HEK293 (cell line): Measurements from ENCODE around the gene IPO11.

Experiments used
- CTCF ChIA-PET: fragments of 350-600 bp; formaldehyde crosslinking; extraction: SDS; loops from one replicate; lab custom pipeline; 2021; ENCODE audit warnings: antibody characterized with exemption; lab: Yijun Ruan, JAX
- POLR2A ChIA-PET: fragments of 300-600 bp; formaldehyde crosslinking; extraction: SDS; loops from one replicate; lab custom pipeline; 2020; ENCODE audit warnings: antibody characterized with exemption, inconsistent platforms; lab: Yijun Ruan, JAX
- H3K27ac ChIP-seq: fragments of 200-500 bp; sonication (Bioruptor generic); 2 replicates; pipeline ENCODE4 v1.5.1; 2014; ENCODE audit warnings: low read depth, low read length, control low read depth, inconsistent platforms; ENCODE audit errors: extremely low read depth
- H3K36me3 ChIP-seq, 2 experiments: fragments of 200-500 bp in 1 of 2; sonication (Bioruptor generic) in 1 of 2; 1 replicate in 1 of 2; 2 replicates in 1 of 2; pipeline ENCODE4 v1.5.1; 2014 to 2017; ENCODE audit warnings: inconsistent platforms in 2 of 2, low read length in 2 of 2; ENCODE audit not compliant: control insufficient read depth in 2 of 2, insufficient read depth in 1 of 2
- H3K4me1 ChIP-seq: fragments of 200-500 bp; sonication (Bioruptor generic); 2 replicates; pipeline ENCODE4 v1.5.1; 2014; ENCODE audit warnings: mild to moderate bottlenecking, low read length, inconsistent platforms; ENCODE audit not compliant: control insufficient read depth, insufficient read depth
- H3K4me3 ChIP-seq: 2 replicates; pipeline ENCODE4 v1.5.1; 2011; ENCODE audit warnings: low read depth, mild to moderate bottlenecking, control low read depth, low read length, moderate library complexity
- H3K9me3 ChIP-seq: fragments of 200-500 bp; sonication (Bioruptor generic); 2 replicates; pipeline ENCODE4 v1.5.1; 2014; ENCODE audit warnings: low read depth, low read length, inconsistent platforms; ENCODE audit not compliant: control insufficient read depth, insufficient read depth
- BCL11A ChIP-seq: fragments of 450-650 bp; formaldehyde crosslinking; IDR thresholded peaks from 2 replicates; pipeline ENCODE4 v1.5.1; 2016; ENCODE audit warnings: low read depth, missing biosample characterization, missing genetic modification characterization
- HOXC10 ChIP-seq: sonication (generic); formaldehyde crosslinking; IDR thresholded peaks from 2 replicates; pipeline ENCODE4 v1.8.1; 2023; ENCODE audit warnings: mild to moderate bottlenecking, missing genetic modification reagents
- HOXD13 ChIP-seq: sonication (generic); formaldehyde crosslinking; IDR thresholded peaks from 2 replicates; pipeline ENCODE4 v1.8.0; 2022; ENCODE audit warnings: missing genetic modification reagents, borderline replicate concordance
- MEIS1 ChIP-seq: sonication (generic); formaldehyde crosslinking; IDR thresholded peaks from 2 replicates; pipeline ENCODE4 v1.8.1; 2022; ENCODE audit warnings: missing genetic modification reagents, mild to moderate bottlenecking, borderline replicate concordance
- OSR2 ChIP-seq: fragments of 450-650 bp; formaldehyde crosslinking; IDR thresholded peaks from 2 replicates; pipeline ENCODE4 v1.5.1; 2016; ENCODE audit warnings: missing biosample characterization, missing genetic modification characterization
- SP3 ChIP-seq: fragments of 450-650 bp; formaldehyde crosslinking; IDR thresholded peaks from 2 replicates; pipeline ENCODE4 v1.5.1; 2016; ENCODE audit warnings: missing biosample characterization, missing genetic modification characterization
- ZNF155 ChIP-seq: fragments of 450-650 bp; formaldehyde crosslinking; IDR thresholded peaks from 2 replicates; pipeline ENCODE4 v1.5.1; 2016; ENCODE audit warnings: missing biosample characterization, missing genetic modification characterization
- ZNF184 ChIP-seq: fragments of 450-650 bp; IDR thresholded peaks from 2 replicates; pipeline ENCODE4 v1.5.1; 2018; ENCODE audit warnings: missing biosample characterization, mild to moderate bottlenecking, missing genetic modification characterization
- ZNF391 ChIP-seq: fragments of 450-650 bp; formaldehyde crosslinking; IDR thresholded peaks from 2 replicates; pipeline ENCODE4 v1.5.1; 2016; ENCODE audit warnings: low read depth, missing biosample characterization, missing genetic modification characterization, borderline replicate concordance
- ZNF501 ChIP-seq: fragments of 450-650 bp; formaldehyde crosslinking; IDR thresholded peaks from 2 replicates; pipeline ENCODE4 v1.5.1; 2016; ENCODE audit warnings: missing biosample characterization, missing genetic modification characterization
- ZNF510 ChIP-seq: fragments of 450-650 bp; formaldehyde crosslinking; IDR thresholded peaks from 2 replicates; pipeline ENCODE4 v1.5.1; 2018; ENCODE audit warnings: mild to moderate bottlenecking, missing genetic modification characterization, missing biosample characterization; ENCODE audit not compliant: insufficient replicate concordance
- ZNF514 ChIP-seq: fragments of 450-650 bp; formaldehyde crosslinking; IDR thresholded peaks from 2 replicates; pipeline ENCODE4 v1.5.1; 2016; ENCODE audit warnings: missing biosample characterization, missing genetic modification characterization
- ZNF549 ChIP-seq: fragments of 450-650 bp; IDR thresholded peaks from 2 replicates; pipeline ENCODE4 v1.5.1; 2018; ENCODE audit warnings: missing biosample characterization, missing genetic modification characterization, mild to moderate bottlenecking, inconsistent platforms, moderate library complexity
- ZNF555 ChIP-seq: fragments of 450-650 bp; formaldehyde crosslinking; conservative IDR thresholded peaks from 2 replicates; pipeline ENCODE4 v1.5.1; 2017; ENCODE audit warnings: missing biosample characterization, mild to moderate bottlenecking, missing genetic modification characterization, inconsistent platforms
- ZNF660 ChIP-seq: fragments of 450-650 bp; IDR thresholded peaks from 2 replicates; pipeline ENCODE4 v1.5.1; 2018; ENCODE audit warnings: missing biosample characterization, mild to moderate bottlenecking, missing genetic modification characterization
- ZNF837 ChIP-seq: fragments of 450-650 bp; formaldehyde crosslinking; IDR thresholded peaks from 2 replicates; pipeline ENCODE4 v1.5.1; 2016; ENCODE audit warnings: missing biosample characterization, missing genetic modification characterization
- TF ChIP-seq, protein P1 (sequence below): fragments of 450-650 bp; formaldehyde crosslinking; IDR thresholded peaks from 2 replicates; pipeline ENCODE4 v1.5.1; 2016; ENCODE audit warnings: missing biosample characterization, missing genetic modification characterization
- TF ChIP-seq, protein P2 (sequence below): fragments of 450-650 bp; formaldehyde crosslinking; IDR thresholded peaks from 2 replicates; pipeline ENCODE4 v1.5.1; 2016; ENCODE audit warnings: missing biosample characterization, missing genetic modification characterization
- TF ChIP-seq, protein P3 (sequence below): fragments of 450-650 bp; formaldehyde crosslinking; IDR thresholded peaks from 2 replicates; pipeline ENCODE4 v1.5.1; 2016; ENCODE audit warnings: missing biosample characterization, missing genetic modification characterization
- TF ChIP-seq, protein P4 (sequence below): fragments of 450-650 bp; formaldehyde crosslinking; IDR thresholded peaks from 2 replicates; pipeline ENCODE4 v1.5.1; 2016; ENCODE audit warnings: missing biosample characterization, missing genetic modification characterization, borderline replicate concordance
- TF ChIP-seq, protein P5 (sequence below): sonication (generic); formaldehyde crosslinking; IDR thresholded peaks from 2 replicates; pipeline ENCODE4 v1.8.1; 2022; ENCODE audit warnings: mild to moderate bottlenecking, moderate library complexity, missing genetic modification reagents

Gene IPO11

DNA sequence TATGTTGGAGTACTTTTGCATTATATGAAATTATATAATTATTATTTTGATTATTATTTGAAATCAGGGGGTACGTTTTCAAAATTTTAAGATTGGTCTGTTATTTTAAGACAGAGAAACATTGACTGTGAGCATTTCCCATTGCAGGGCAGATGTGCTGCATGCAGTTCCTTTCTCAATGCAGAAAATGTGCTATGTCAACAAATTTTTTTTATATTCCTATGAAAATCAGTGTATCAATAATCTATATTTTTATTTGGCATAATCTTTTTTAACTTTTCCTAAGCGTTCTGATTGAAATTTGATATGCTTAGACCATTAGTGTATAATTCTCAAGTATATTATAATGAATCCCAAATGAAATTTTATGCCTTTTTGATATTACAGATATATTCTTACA, 124.2 kb downstream of the IPO11 start (continued):
- TF ChIP-seq, protein P1, sequence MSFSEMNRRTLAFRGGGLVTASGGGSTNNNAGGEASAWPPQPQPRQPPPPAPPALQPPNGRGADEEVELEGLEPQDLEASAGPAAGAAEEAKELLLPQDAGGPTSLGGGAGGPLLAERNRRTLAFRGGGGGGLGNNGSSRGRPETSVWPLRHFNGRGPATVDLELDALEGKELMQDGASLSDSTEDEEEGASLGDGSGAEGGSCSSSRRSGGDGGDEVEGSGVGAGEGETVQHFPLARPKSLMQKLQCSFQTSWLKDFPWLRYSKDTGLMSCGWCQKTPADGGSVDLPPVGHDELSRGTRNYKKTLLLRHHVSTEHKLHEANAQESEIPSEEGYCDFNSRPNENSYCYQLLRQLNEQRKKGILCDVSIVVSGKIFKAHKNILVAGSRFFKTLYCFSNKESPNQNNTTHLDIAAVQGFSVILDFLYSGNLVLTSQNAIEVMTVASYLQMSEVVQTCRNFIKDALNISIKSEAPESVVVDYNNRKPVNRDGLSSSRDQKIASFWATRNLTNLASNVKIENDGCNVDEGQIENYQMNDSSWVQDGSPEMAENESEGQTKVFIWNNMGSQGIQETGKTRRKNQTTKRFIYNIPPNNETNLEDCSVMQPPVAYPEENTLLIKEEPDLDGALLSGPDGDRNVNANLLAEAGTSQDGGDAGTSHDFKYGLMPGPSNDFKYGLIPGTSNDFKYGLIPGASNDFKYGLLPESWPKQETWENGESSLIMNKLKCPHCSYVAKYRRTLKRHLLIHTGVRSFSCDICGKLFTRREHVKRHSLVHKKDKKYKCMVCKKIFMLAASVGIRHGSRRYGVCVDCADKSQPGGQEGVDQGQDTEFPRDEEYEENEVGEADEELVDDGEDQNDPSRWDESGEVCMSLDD (tag by site-specific recombination) = no peak
- TF ChIP-seq ZNF549 (tag by site-specific recombination) (no peak), ZNF555 (no peak), ZNF514 (no peak), ZNF837 (tag by site-specific recombination) (no peak)
- TF ChIP-seq, protein P2, sequence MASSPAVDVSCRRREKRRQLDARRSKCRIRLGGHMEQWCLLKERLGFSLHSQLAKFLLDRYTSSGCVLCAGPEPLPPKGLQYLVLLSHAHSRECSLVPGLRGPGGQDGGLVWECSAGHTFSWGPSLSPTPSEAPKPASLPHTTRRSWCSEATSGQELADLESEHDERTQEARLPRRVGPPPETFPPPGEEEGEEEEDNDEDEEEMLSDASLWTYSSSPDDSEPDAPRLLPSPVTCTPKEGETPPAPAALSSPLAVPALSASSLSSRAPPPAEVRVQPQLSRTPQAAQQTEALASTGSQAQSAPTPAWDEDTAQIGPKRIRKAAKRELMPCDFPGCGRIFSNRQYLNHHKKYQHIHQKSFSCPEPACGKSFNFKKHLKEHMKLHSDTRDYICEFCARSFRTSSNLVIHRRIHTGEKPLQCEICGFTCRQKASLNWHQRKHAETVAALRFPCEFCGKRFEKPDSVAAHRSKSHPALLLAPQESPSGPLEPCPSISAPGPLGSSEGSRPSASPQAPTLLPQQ (tag by site-specific recombination) = no peak
- TF ChIP-seq, protein P3, sequence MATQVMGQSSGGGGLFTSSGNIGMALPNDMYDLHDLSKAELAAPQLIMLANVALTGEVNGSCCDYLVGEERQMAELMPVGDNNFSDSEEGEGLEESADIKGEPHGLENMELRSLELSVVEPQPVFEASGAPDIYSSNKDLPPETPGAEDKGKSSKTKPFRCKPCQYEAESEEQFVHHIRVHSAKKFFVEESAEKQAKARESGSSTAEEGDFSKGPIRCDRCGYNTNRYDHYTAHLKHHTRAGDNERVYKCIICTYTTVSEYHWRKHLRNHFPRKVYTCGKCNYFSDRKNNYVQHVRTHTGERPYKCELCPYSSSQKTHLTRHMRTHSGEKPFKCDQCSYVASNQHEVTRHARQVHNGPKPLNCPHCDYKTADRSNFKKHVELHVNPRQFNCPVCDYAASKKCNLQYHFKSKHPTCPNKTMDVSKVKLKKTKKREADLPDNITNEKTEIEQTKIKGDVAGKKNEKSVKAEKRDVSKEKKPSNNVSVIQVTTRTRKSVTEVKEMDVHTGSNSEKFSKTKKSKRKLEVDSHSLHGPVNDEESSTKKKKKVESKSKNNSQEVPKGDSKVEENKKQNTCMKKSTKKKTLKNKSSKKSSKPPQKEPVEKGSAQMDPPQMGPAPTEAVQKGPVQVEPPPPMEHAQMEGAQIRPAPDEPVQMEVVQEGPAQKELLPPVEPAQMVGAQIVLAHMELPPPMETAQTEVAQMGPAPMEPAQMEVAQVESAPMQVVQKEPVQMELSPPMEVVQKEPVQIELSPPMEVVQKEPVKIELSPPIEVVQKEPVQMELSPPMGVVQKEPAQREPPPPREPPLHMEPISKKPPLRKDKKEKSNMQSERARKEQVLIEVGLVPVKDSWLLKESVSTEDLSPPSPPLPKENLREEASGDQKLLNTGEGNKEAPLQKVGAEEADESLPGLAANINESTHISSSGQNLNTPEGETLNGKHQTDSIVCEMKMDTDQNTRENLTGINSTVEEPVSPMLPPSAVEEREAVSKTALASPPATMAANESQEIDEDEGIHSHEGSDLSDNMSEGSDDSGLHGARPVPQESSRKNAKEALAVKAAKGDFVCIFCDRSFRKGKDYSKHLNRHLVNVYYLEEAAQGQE (tag by site-specific recombination) = no peak

DNA sequence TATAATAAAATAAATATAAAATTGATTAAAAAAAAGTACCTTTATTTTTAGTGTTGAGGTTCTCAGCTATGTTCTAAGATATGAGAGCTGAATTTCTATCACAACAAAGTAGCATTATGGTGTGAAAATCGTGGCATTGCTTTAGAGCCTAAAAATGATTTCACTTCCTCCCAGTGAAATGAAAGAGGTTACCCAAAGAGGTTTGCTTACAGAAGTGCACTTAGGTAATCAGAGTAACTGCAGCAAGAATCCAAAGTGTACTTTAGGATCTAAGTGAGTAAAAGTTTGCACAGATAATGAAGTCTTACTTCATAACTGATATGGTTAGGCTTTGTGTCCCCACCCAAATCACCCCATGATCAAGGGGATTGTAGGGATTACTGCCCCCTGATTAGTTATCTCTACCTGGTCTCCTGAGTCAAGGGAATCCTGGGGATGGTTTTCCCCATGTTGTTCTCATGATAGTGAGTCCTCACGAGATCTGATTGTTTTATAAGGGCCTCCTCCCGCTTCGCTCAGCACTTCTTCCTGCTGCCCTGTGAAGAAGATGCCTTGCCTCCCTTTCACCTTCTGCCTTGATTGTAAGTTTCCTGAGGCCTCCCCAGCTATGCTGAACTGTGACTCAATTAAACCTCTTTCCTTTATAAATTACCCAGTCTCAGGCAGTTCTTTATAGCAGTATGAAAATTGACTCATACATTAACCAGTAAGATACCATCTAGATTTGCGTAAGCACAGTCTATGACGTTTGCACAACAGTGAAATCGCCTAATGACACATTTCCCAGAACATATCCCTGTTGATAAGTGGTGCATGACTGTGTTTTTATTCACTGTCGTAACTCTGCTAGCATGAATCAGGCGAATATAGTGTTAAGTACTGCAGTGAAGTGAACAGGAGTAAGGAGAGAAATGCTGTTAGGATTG, 125.7 kb downstream of the IPO11 start:
- ChIA-PET POLR2A (no interaction called here), CTCF (no interaction called here)
- Histone ChIP-seq H3K4me1 (no peaks in the 10 kb centered on the region), H3K4me3 (no peak overlapping the region), H3K27ac (no peak overlapping the region), H3K36me3 (peaks cover 3 to 8% of the 10 kb centered on the region in 2 experiments; a peak in 2 of 3 replicates), H3K9me3 (no peaks in the 10 kb centered on the region)
- no peak for TF ChIP-seq OSR2 (tag by site-specific recombination)
- TF ChIP-seq HOXD13 (CRISPR knock-in tag) = no peak
- no peak for TF ChIP-seq HOXC10 (CRISPR knock-in tag)
- TF ChIP-seq ZNF184 = no peak
- no peak for TF ChIP-seq ZNF501 (tag by site-specific recombination)

DNA sequence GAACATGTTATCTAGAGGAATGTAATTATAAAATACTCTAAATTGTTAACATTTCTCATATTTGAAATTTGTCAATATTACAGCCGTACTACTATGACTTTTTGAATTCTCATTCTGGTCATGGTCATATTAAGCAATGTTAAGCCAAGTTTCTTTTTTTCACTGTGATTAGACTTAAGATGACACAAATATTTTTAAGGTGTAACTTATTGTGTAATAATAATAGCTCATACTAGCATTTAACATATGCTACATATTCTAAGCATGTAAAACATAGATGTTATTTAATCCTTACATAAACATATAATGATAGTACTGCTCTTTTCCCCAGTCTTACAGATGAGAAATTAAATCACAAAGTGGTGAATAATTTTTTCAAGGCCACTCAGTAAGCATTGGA, 130.2 kb downstream of the IPO11 start:
- Histone ChIP-seq H3K27ac (no peak overlapping the region), H3K4me3 (no peak overlapping the region), H3K36me3 (peaks cover 3 to 8% of the 10 kb centered on the region in 2 experiments; a peak in 2 of 3 replicates), H3K4me1 (no peaks in the 10 kb centered on the region), H3K9me3 (no peaks in the 10 kb centered on the region)
- ChIA-PET CTCF (no interaction called here), POLR2A (no interaction called here)
- TF ChIP-seq, protein P4, sequence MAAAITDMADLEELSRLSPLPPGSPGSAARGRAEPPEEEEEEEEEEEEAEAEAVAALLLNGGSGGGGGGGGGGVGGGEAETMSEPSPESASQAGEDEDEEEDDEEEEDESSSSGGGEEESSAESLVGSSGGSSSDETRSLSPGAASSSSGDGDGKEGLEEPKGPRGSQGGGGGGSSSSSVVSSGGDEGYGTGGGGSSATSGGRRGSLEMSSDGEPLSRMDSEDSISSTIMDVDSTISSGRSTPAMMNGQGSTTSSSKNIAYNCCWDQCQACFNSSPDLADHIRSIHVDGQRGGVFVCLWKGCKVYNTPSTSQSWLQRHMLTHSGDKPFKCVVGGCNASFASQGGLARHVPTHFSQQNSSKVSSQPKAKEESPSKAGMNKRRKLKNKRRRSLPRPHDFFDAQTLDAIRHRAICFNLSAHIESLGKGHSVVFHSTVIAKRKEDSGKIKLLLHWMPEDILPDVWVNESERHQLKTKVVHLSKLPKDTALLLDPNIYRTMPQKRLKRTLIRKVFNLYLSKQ (tag by site-specific recombination) = no peak
- TF ChIP-seq ZNF510 (no peak), ZNF501 (tag by site-specific recombination) (no peak), MEIS1 (CRISPR knock-in tag) (no peak), SP3 (tag by site-specific recombination) (no peak), ZNF391 (tag by site-specific recombination) (no peak), BCL11A (tag by site-specific recombination) (no peak), ZNF155 (tag by site-specific recombination) (no peak), ZNF660 (no peak)
- TF ChIP-seq, protein P5, sequence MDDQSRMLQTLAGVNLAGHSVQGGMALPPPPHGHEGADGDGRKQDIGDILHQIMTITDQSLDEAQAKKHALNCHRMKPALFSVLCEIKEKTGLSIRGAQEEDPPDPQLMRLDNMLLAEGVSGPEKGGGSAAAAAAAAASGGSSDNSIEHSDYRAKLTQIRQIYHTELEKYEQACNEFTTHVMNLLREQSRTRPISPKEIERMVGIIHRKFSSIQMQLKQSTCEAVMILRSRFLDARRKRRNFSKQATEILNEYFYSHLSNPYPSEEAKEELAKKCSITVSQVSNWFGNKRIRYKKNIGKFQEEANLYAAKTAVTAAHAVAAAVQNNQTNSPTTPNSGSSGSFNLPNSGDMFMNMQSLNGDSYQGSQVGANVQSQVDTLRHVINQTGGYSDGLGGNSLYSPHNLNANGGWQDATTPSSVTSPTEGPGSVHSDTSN = no peak
